GM12878 (cell line): ENCODE results near the gene SMARCAL1. TPM values are rescaled to one million over a fixed set of nuclear protein-coding genes. Genes with fewer than 3 reads are reported as not detected.

Experiments
- ATAC-seq: fragments of 200-7000 bp; cut with Tn5 transposase; 3 replicates; pipeline ENCODE4 v1.9.1; 2020; ENCODE audit warnings: mild to moderate bottlenecking, moderate library complexity
- BruUV-seq: library from RNA; stranded (reverse); fragments of 400-500 nt; replicated peaks from 2 replicates; lab custom pipeline; 2021; lab: Mats Ljungman, UMichigan
- CTCF ChIA-PET: fragments of 300-600 bp; sonication (Branson Sonifier 250); formaldehyde crosslinking; extraction: SDS; loops from one replicate; lab custom pipeline; 2021; ENCODE audit warnings: inconsistent platforms; lab: Yijun Ruan, JAX
- POLR2A ChIA-PET: fragments of 350-600 bp; formaldehyde crosslinking; extraction: SDS; loops from one replicate; lab custom pipeline; 2021; ENCODE audit warnings: inconsistent platforms; lab: Charles Lee
- RAD21 ChIA-PET: fragments of 300-600 bp; sonication (Branson Sonifier 250); formaldehyde crosslinking; loops from one replicate; lab custom pipeline; 2023; ENCODE audit warnings: antibody characterized with exemption; ENCODE audit not compliant: unreplicated experiment; lab: Charles Lee
- SMC1A ChIA-PET: fragments of 300-600 bp; sonication (Branson Sonifier 250); formaldehyde crosslinking; loops from one replicate; lab custom pipeline; 2023; ENCODE audit not compliant: unreplicated experiment, uncharacterized antibody; lab: Charles Lee
- DNase-seq: peaks from one replicate; pipeline ENCODE4 v3.0.0-alpha.2; 2011; ENCODE audit warnings: low read depth, low spot score
- FAIRE-seq: peaks from 3 replicates; lab custom pipeline; 2011; peaks lifted over from hg19 to GRCh38; lab: Jason Lieb, UNC
- H2AFZ ChIP-seq: 2 replicates; pipeline ENCODE4 v1.6.0; 2011; ENCODE audit warnings: low read depth, low read length, control low read depth; ENCODE audit not compliant: control insufficient read depth
- H3K27ac ChIP-seq: 2 replicates; pipeline ENCODE4 v1.5.1; 2011; ENCODE audit warnings: control low read depth; ENCODE audit not compliant: control insufficient read depth, insufficient read depth
- H3K27me3 ChIP-seq, 2 experiments: replicated peaks in 1 of 2; 2 replicates each; pipeline versions ENCODE4 v1.6.0 to v1.6.1; 2011; ENCODE audit warnings: low read length in 1 of 2; ENCODE audit not compliant: control insufficient read depth in 2 of 2, insufficient read depth in 2 of 2
- H3K36me3 ChIP-seq, 2 experiments: 2 replicates each; pipeline ENCODE4 v1.5.1; 2011; ENCODE audit warnings: low read length in 1 of 2; ENCODE audit not compliant: control insufficient read depth in 2 of 2, insufficient read depth in 2 of 2
- H3K4me1 ChIP-seq: 2 replicates; pipeline ENCODE4 v1.6.1; 2011; ENCODE audit warnings: mild to moderate bottlenecking, low read length, moderate library complexity, mixed read lengths; ENCODE audit not compliant: control insufficient read depth, insufficient read depth
- H3K4me2 ChIP-seq: 2 replicates; pipeline ENCODE4 v1.6.0; 2011; ENCODE audit warnings: control low read depth; ENCODE audit not compliant: control insufficient read depth, insufficient read depth
- H3K4me3 ChIP-seq: fragments of 200-600 bp; sonication (generic); 2 replicates; pipeline ENCODE4 v1.5.1; 2016
- H3K79me2 ChIP-seq: 2 replicates; pipeline ENCODE4 v1.6.0; 2011; ENCODE audit warnings: low read length; ENCODE audit not compliant: control insufficient read depth, insufficient read depth
- H3K9ac ChIP-seq: 2 replicates; pipeline ENCODE4 v1.8.0; 2011; ENCODE audit warnings: low read length, control low read depth, mixed read lengths; ENCODE audit not compliant: control insufficient read depth, insufficient read depth
- H3K9me3 ChIP-seq: replicated peaks from 3 replicates; pipeline ENCODE4 v1.5.1; 2011; ENCODE audit warnings: mild to moderate bottlenecking, low read length; ENCODE audit not compliant: control insufficient read depth, insufficient read depth
- H4K20me1 ChIP-seq: 2 replicates; pipeline ENCODE4 v1.6.0; 2011; ENCODE audit not compliant: control insufficient read depth, insufficient read depth
- CBFB ChIP-seq: IDR thresholded peaks from 2 replicates; pipeline ENCODE4 v1.6.1; 2016; ENCODE audit warnings: antibody characterized with exemption, low read depth
- RAD51 ChIP-seq: fragments of 450-650 bp; IDR thresholded peaks from 2 replicates; pipeline ENCODE4 v1.6.1; 2016; ENCODE audit warnings: moderate library complexity, mild to moderate bottlenecking, inconsistent platforms
- TCF12 ChIP-seq: IDR thresholded peaks from 2 replicates; pipeline ENCODE4 v1.6.1; 2011; ENCODE audit warnings: low read depth, mild to moderate bottlenecking, low read length
- TCF3 ChIP-seq: IDR thresholded peaks from 2 replicates; pipeline ENCODE4 v1.6.1; 2012; ENCODE audit warnings: low read depth, mild to moderate bottlenecking, low read length, borderline replicate concordance; ENCODE audit not compliant: insufficient read depth
- WGBS: methylation state at CpG from one replicate; pipeline ENCODE4 v1.1.6; 2016; ENCODE audit warnings: low lambda C conversion rate; ENCODE audit not compliant: insufficient replicate concordance, insufficient coverage; ENCODE audit errors: missing lambda C conversion rate; 5-methylcytosine and 5-hydroxymethylcytosine counted together
- in situ Hi-C: fragments of 300-500 bp; cut with MboI; formaldehyde crosslinking; loops from 9 replicates; pipeline ENCODE4 v1.14.3; 2018; ENCODE audit warnings: mixed read lengths
- intact Hi-C: fragments of 100-400 bp; cut with micrococcal nuclease; formaldehyde crosslinking; loops from one replicate; pipeline ENCODE4 v1.14.2; 2022; ENCODE audit not compliant: unreplicated experiment
- polyA plus RNA-seq, 11 experiments: library from polyadenylated mRNA; depleted of rRNA in 4 of 11; unstranded in 6 of 11; stranded (reverse) in 5 of 11; fragments of >200 nt; fragmentation: Nextera tagmentation in 4 of 11; fragmentation: Illumina TruSeq in 1 of 11; extraction: Ambion mirVana in 4 of 11; extraction: Trizol in 1 of 11; gene quantifications; 1 replicate in 1 of 11; 2 replicates in 10 of 11; pipeline versions ENCODE4 v1.2.1 to v1.2.3, GENCODE V29; 2011 to 2016; ENCODE audit warnings: inconsistent platforms in 2 of 11, missing spikeins in 2 of 11, low read depth in 1 of 11
- total RNA-seq, 4 experiments: library from RNA; depleted of rRNA in 3 of 4; stranded (reverse); fragments of >200 nt in 3 of 4; fragmentation: Illumina TruSeq in 1 of 4; extraction: Trizol in 1 of 4; gene quantifications; 2 replicates each; pipeline versions ENCODE4 v1.2.1 to v1.2.3, GENCODE V29; 2013 to 2021

SMARCAL1 gene
- total and polyA plus RNA-seq, 10 of the 15 experiments (the other 5 are each of a cell fraction or from before 2014, with no cell fraction given): 10.8 to 32.9 (median 21.8) TPM

DNA sequence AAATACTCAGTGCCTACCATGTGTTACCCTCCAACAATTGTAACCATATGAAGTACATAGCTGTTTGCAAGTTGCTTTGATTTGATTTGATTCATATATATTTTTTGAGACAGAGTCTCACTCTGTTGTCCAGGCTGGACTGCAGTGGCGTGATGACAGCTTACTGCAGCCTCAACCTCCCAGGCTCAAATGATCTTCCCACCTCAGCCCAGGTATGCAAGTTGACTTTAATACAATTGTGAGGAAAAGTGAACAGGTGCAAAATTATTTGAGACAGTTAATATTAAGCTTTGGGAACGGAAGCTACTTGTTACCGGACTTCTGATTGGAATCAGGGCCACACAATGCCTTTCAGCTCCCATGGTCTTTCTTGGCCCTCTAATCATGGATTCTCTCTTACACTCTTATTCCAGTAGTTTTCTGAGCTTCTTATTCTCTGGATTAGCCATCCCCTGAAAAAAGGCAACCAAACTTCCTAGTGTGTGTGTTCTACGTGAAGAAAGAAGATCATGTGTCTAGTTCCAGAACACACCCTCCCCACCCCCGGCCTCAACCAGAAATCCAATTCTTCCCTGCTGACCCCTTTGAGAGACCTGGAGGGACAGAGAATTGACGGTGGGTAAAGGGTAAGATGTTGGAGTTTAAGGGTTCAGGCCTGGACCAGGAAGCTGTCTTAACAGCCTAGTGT is 85.2 kb downstream of the SMARCAL1 start:
- H3K27ac ChIP-seq: peak overlapping the region; percentile 88
- H3K4me1 ChIP-seq: peaks cover 30% of the 10 kb centered on the region
- TF ChIP-seq RAD51 (0 out of 2 replicates have a peak, but pooled peaks have one; percentile 17), TCF12 (no peak), TCF3 (0 out of 2 replicates have a peak, but pooled peaks have one; percentile 2), CBFB (no peak)
- SMC1A ChIA-PET: interaction anchor here (0.7 to 2.2 kb wide), 11 partner anchors 10 to 280 kb away, joined by 3 to 7 read pairs (median 4); partner anchors contain the start of gene SMARCAL1
- peak overlapping the region; percentile 78 for H3K4me2 ChIP-seq
- peak overlapping the region; percentile 94 for H3K4me3 ChIP-seq
- CTCF ChIA-PET: interaction anchor here (0.9 to 1.5 kb wide), 8 partner anchors 15 to 383 kb away, joined by 3 to 6 read pairs (median 4); no protein-coding TSS in a partner anchor
- BruUV-seq: no TSS peak
- in situ Hi-C loops (no loop called here), intact Hi-C loops (loop anchor here (1.0 to 10.0 kb wide), 3 partner anchors 85 to 463 kb away; partner anchors contain the start of gene SMARCAL1)
- peaks cover 4% of the 10 kb centered on the region; the same call in 1 of the 2 replicates for H4K20me1 ChIP-seq
- H3K9me3 ChIP-seq: no peaks in the 10 kb centered on the region
- ATAC-seq (peak; percentile 18; the same call in 2 of the 3 replicates), FAIRE-seq (no peak), DNase-seq (no peak)
- 36% methylated on average over 6 of the region's 6 CpGs for WGBS
- peak overlapping the region; percentile 100 for H3K9ac ChIP-seq
- H3K36me3 ChIP-seq: peaks cover 3 to 19% of the 10 kb centered on the region in 2 experiments
- H3K27me3 ChIP-seq: no peaks in the 10 kb centered on the region
- H2AFZ ChIP-seq: peak overlapping the region; percentile 83
- POLR2A ChIA-PET: interaction anchor here (0.6 to 2.5 kb wide), 9 partner anchors 8 to 138 kb away, joined by 3 to 16 read pairs (median 3); partner anchors contain the start of gene SMARCAL1
- H3K79me2 ChIP-seq: peaks cover 55% of the 10 kb centered on the region
- RAD21 ChIA-PET: interaction anchor here (0.6 to 2.0 kb wide), 8 partner anchors 20 to 1550 kb away, joined by 3 to 7 read pairs (median 3); no protein-coding TSS in a partner anchor
